Subcutaneous adipose tissue (tissue), 4 donors: Measurements from ENCODE around the gene KDM8. TPM values are rescaled to one million over a fixed set of nuclear protein-coding genes. Genes with fewer than 3 reads are reported as not detected.

Source experiments
- CTCF ChIP-seq: fragments of 450-650 bp; IDR thresholded peaks from one replicate; pipeline ENCODE4 v1.5.1; 2016; ENCODE audit warnings: low read depth, mild to moderate bottlenecking, control low read depth, antibody characterized with exemption, moderate library complexity
- total RNA-seq, 4 donors: library from RNA; depleted of rRNA; stranded (reverse); fragments of >200 nt; gene quantifications; one replicate each; pipeline ENCODE4 v1.1.0, GENCODE V29; 2016

Gene KDM8
- total RNA-seq, 4 donors from 2014 or later: 2.7 to 5.5 (median 4.3) TPM

- TF ChIP-seq CTCF: no peak
Observed at GRCh38 chr16:27224271-27224737, 21.0 kb downstream of the KDM8 start.

GRCh38 chr16:27224741-27225300 lies 21.5 kb downstream of the KDM8 start:
- TF ChIP-seq CTCF: no peak

GRCh38 chr16:27225536-27226360 lies 22.4 kb downstream of the KDM8 start:
- TF ChIP-seq CTCF: no peak

- no peak for TF ChIP-seq CTCF
Observed at GRCh38 chr16:27226476-27226875, 23.1 kb downstream of the KDM8 start.

- no peak for TF ChIP-seq CTCF
Observed at GRCh38 chr16:27226976-27227705, 23.8 kb downstream of the KDM8 start.

GRCh38 chr16:27228045-27228444 lies 24.7 kb downstream of the KDM8 start:
- no peak for TF ChIP-seq CTCF
